OCI-LY1 (cell line): ENCODE measurements around the gene SERGEF.

Experiments used
- H2AFZ ChIP-seq: fragments of 200-600 bp; sonication (generic), shearing (Covaris generic); 2 replicates; pipeline ENCODE4 v1.6.0; 2014; ENCODE audit warnings: antibody characterized with exemption, mild to moderate bottlenecking, low read length
- H3F3A ChIP-seq: fragments of 200-600 bp; sonication (generic), shearing (Covaris generic); 2 replicates; pipeline ENCODE4 v1.6.0; 2014; ENCODE audit warnings: mild to moderate bottlenecking, antibody characterized with exemption, low read length, moderate library complexity; ENCODE audit not compliant: insufficient read depth
- H3K27ac ChIP-seq: fragments of 200-600 bp; sonication (generic); 2 replicates; pipeline ENCODE4 v1.5.1; 2014; ENCODE audit warnings: low read length, mixed run types, mild to moderate bottlenecking, low read depth; ENCODE audit not compliant: poor library complexity, severe bottlenecking
- H3K27me3 ChIP-seq: fragments of 200-600 bp; sonication (generic); 2 replicates; pipeline ENCODE4 v1.6.0; 2014; ENCODE audit warnings: antibody characterized with exemption, mild to moderate bottlenecking, low read length, moderate library complexity; ENCODE audit not compliant: insufficient read depth
- H3K36me3 ChIP-seq: fragments of 200-600 bp; sonication (generic); 2 replicates; pipeline ENCODE4 v1.6.1; 2014; ENCODE audit warnings: mild to moderate bottlenecking, antibody characterized with exemption, low read length, moderate library complexity, mixed read lengths; ENCODE audit not compliant: insufficient read depth
- H3K4me1 ChIP-seq: fragments of 200-600 bp; sonication (generic); 2 replicates; pipeline ENCODE4 v1.5.1; 2014; ENCODE audit warnings: mild to moderate bottlenecking, low read length, moderate library complexity; ENCODE audit not compliant: insufficient read depth, severe bottlenecking
- H3K4me2 ChIP-seq: fragments of 200-600 bp; sonication (generic), shearing (Covaris generic); 2 replicates; pipeline ENCODE4 v1.6.1; 2014; ENCODE audit warnings: low read length
- H3K4me3 ChIP-seq: fragments of 200-600 bp; sonication (generic); 2 replicates; pipeline ENCODE4 v1.5.1; 2014; ENCODE audit warnings: low read length, low read depth, mild to moderate bottlenecking, mixed read lengths; ENCODE audit not compliant: poor library complexity, severe bottlenecking
- H3K79me2 ChIP-seq: fragments of 200-600 bp; shearing (Covaris generic); 2 replicates; pipeline ENCODE4 v1.6.1; 2016; ENCODE audit warnings: mixed run types, low read length, mixed read lengths; ENCODE audit not compliant: insufficient read depth
- H3K9ac ChIP-seq: fragments of 200-600 bp; sonication (generic), shearing (Covaris generic); 2 replicates; pipeline ENCODE4 v1.6.1; 2014; ENCODE audit warnings: mild to moderate bottlenecking, low read length, mixed read lengths
- H3K9me2 ChIP-seq: fragments of 200-600 bp; sonication (generic), shearing (Covaris generic); 2 replicates; pipeline ENCODE4 v1.6.1; 2014; ENCODE audit warnings: low read depth, mild to moderate bottlenecking, low read length, mixed read lengths
- H3K9me3 ChIP-seq: fragments of 200-600 bp; shearing (Covaris generic); 2 replicates; pipeline ENCODE4 v1.6.1; 2014; ENCODE audit warnings: low read length, mixed read lengths
- H4K20me1 ChIP-seq: fragments of 200-600 bp; sonication (generic), shearing (Covaris generic); 2 replicates; pipeline ENCODE4 v1.6.0; 2016; ENCODE audit warnings: mild to moderate bottlenecking, low read length; ENCODE audit not compliant: insufficient read depth
- CTCF ChIP-seq: fragments of 200-600 bp; sonication (generic), shearing (Covaris generic); IDR thresholded peaks from 2 replicates; pipeline ENCODE4 v1.5.1; 2017; ENCODE audit warnings: mild to moderate bottlenecking, antibody characterized with exemption, low read length, moderate library complexity, mixed read lengths
- EZH2 ChIP-seq: fragments of 200-600 bp; sonication (generic), shearing (Covaris generic); IDR thresholded peaks from 2 replicates; pipeline ENCODE4 v1.8.0; 2017; ENCODE audit warnings: borderline replicate concordance, mixed run types, mild to moderate bottlenecking, antibody characterized with exemption, low read length, moderate library complexity, mixed read lengths

The SERGEF gene

GRCh38 chr11:17848715-17849114 lies 164.1 kb downstream of the SERGEF start:
- Histone ChIP-seq H3K9me3 (no peaks in the 10 kb centered on the region), H3K9me2 (no peaks in the 10 kb centered on the region), H3K4me2 (no peak overlapping the region), H3K9ac (no peak overlapping the region), H3K36me3 (peaks cover 4% of the 10 kb centered on the region; the same call in 1 of the 2 replicates), H3K4me3 (no peak overlapping the region), H3K79me2 (no peaks in the 10 kb centered on the region), H3K27ac (no peak overlapping the region), H3F3A (no peaks in the 10 kb centered on the region), H3K27me3 (no peaks in the 10 kb centered on the region), H2AFZ (no peak overlapping the region), H4K20me1 (no peaks in the 10 kb centered on the region), H3K4me1 (no peaks in the 10 kb centered on the region)
- TF ChIP-seq EZH2, result no peak
- no peak for TF ChIP-seq CTCF

- Histone ChIP-seq H4K20me1 (no peaks in the 10 kb centered on the region), H3K4me2 (no peak overlapping the region), H3K4me1 (no peaks in the 10 kb centered on the region), H3K27ac (no peak overlapping the region), H3K9me3 (no peaks in the 10 kb centered on the region), H3K4me3 (no peak overlapping the region), H3K27me3 (no peaks in the 10 kb centered on the region), H3F3A (no peaks in the 10 kb centered on the region), H2AFZ (no peak overlapping the region), H3K79me2 (no peaks in the 10 kb centered on the region), H3K9me2 (no peaks in the 10 kb centered on the region), H3K9ac (no peak overlapping the region), H3K36me3 (peaks cover 4% of the 10 kb centered on the region; the same call in 1 of the 2 replicates)
- TF ChIP-seq CTCF, result peak; percentile 43; the same call in 1 of the 2 replicates
- TF ChIP-seq EZH2, result no peak
Observed at GRCh38 chr11:17846852-17847453, 165.9 kb downstream of the SERGEF start.

GRCh38 chr11:17845431-17845881 lies 167.4 kb downstream of the SERGEF start:
- Histone ChIP-seq H3K4me1 (no peaks in the 10 kb centered on the region), H4K20me1 (no peaks in the 10 kb centered on the region), H3K36me3 (peaks cover 2% of the 10 kb centered on the region; the same call in 1 of the 2 replicates), H3K9me2 (no peaks in the 10 kb centered on the region), H3K27ac (no peak overlapping the region), H3K9me3 (no peaks in the 10 kb centered on the region), H3K27me3 (no peaks in the 10 kb centered on the region), H3K4me2 (no peak overlapping the region), H3K79me2 (no peaks in the 10 kb centered on the region), H3K4me3 (no peak overlapping the region), H3K9ac (no peak overlapping the region), H2AFZ (no peak overlapping the region), H3F3A (no peaks in the 10 kb centered on the region)
- TF ChIP-seq EZH2 (no peak), CTCF (no peak)
